K562 (cell line): ENCODE data around the gene DCAF17. TPM values are rescaled to one million over a fixed set of nuclear protein-coding genes. Genes with fewer than 3 reads are reported as not detected.
A peak's percentile ranks its signal among the peaks of the same experiment; 100 is the strongest.

Experiments used
- AFF1 ChIP-seq, 2 experiments: fragments of 450-650 bp; IDR thresholded peaks; 2 replicates each; pipeline ENCODE4 v1.6.1; 2018; ENCODE audit warnings: mild to moderate bottlenecking in 2 of 2, low read depth in 1 of 2; ENCODE audit not compliant: partially characterized antibody in 2 of 2
- AFF4 ChIP-seq: sonication (generic); formaldehyde crosslinking; IDR thresholded peaks from 2 replicates; pipeline ENCODE4 v1.8.0; 2023; ENCODE audit warnings: mild to moderate bottlenecking, missing genetic modification reagents
- CREBBP ChIP-seq: IDR thresholded peaks from one replicate; pipeline ENCODE4 v1.6.1; 2012; ENCODE audit warnings: low read depth, mild to moderate bottlenecking, control low read depth, inconsistent platforms, low read length
- HMGN3 ChIP-seq: IDR thresholded peaks from 2 replicates; pipeline ENCODE4 v1.6.1; 2011; ENCODE audit warnings: borderline replicate concordance, low read depth, mild to moderate bottlenecking, mixed read lengths, low read length; ENCODE audit not compliant: insufficient read length; ENCODE audit errors: extremely low read depth
- MAFK ChIP-seq: IDR thresholded peaks from 2 replicates; pipeline ENCODE4 v1.6.1; 2011; ENCODE audit warnings: low read length, improper control_type of control experiment
- NEUROD1 ChIP-seq: fragments of 150-350 bp; IDR thresholded peaks from 2 replicates; pipeline ENCODE4 v1.6.1; 2014; ENCODE audit warnings: borderline replicate concordance, low read length, low read depth; ENCODE audit not compliant: partially characterized antibody
- NFIC ChIP-seq: fragments of 450-650 bp; IDR thresholded peaks from 2 replicates; pipeline ENCODE4 v1.6.1; 2017; ENCODE audit warnings: mild to moderate bottlenecking, inconsistent platforms
- PBX2 ChIP-seq, 2 experiments: IDR thresholded peaks in 1 of 2; conservative IDR thresholded peaks in 1 of 2; 2 replicates each; pipeline ENCODE4 v1.6.1; 2016; ENCODE audit warnings: low read depth in 2 of 2, mild to moderate bottlenecking in 1 of 2, missing compliant biosample characterization in 1 of 2, missing genetic modification characterization in 1 of 2, moderate library complexity in 1 of 2
- PYGO2 ChIP-seq: fragments of 450-650 bp; IDR thresholded peaks from 2 replicates; pipeline ENCODE4 v1.6.1; 2016; ENCODE audit warnings: mild to moderate bottlenecking, missing genetic modification characterization, moderate library complexity, missing compliant biosample characterization
- SMARCA4 ChIP-seq: fragments of 450-650 bp; IDR thresholded peaks from 2 replicates; pipeline ENCODE4 v1.6.1; 2016
- TCF7 ChIP-seq: sonication (generic); IDR thresholded peaks from 2 replicates; pipeline ENCODE4 v1.6.1; 2016; ENCODE audit warnings: antibody characterized with exemption, borderline replicate concordance
- ZBTB26 ChIP-seq: fragments of 450-650 bp; formaldehyde crosslinking; IDR thresholded peaks from 2 replicates; pipeline ENCODE4 v1.4.0; 2022; ENCODE audit warnings: missing genetic modification characterization
- ZEB2 ChIP-seq: fragments of 450-650 bp; IDR thresholded peaks from 2 replicates; pipeline ENCODE4 v1.6.1; 2016
- ZNF445 ChIP-seq: fragments of 250-450 bp; sonication (Bioruptor Pico); IDR thresholded peaks from 2 replicates; pipeline ENCODE4 v1.4.0; 2020; ENCODE audit warnings: low read depth, mild to moderate bottlenecking, moderate library complexity
- ZNF695 ChIP-seq: fragments of 450-650 bp; formaldehyde crosslinking; IDR thresholded peaks from 2 replicates; pipeline ENCODE4 v1.4.0; 2020; ENCODE audit warnings: mild to moderate bottlenecking, moderate library complexity
- polyA plus RNA-seq, 8 experiments: library from polyadenylated mRNA; depleted of rRNA in 4 of 8; stranded (reverse) in 5 of 8; unstranded in 3 of 8; fragments of >200 nt; fragmentation: Nextera tagmentation in 2 of 8; fragmentation: Illumina TruSeq in 1 of 8; extraction: Ambion mirVana in 2 of 8; extraction: Trizol in 1 of 8; gene quantifications; 2 replicates each; pipeline versions ENCODE4 v1.2.1 to v1.2.3, GENCODE V29; 2011 to 2014; ENCODE audit warnings: inconsistent platforms in 1 of 8, missing spikeins in 1 of 8
- total RNA-seq, 7 experiments: library from RNA; depleted of rRNA in 6 of 7; stranded (reverse); fragments of >200 nt in 6 of 7; fragmentation: Illumina TruSeq in 2 of 7; extraction: Trizol in 2 of 7; gene quantifications; 2 replicates each; pipeline versions ENCODE4 v1.2.1 to v1.2.3, GENCODE V29; 2011 to 2021; ENCODE audit warnings: low replicate concordance in 1 of 7

The DCAF17 gene
- total and polyA plus RNA-seq, 9 of the 15 experiments (the other 6 are each of a cell fraction or from before 2014, with no cell fraction given): 10.0 to 38.5 (median 27.1) TPM

- TF ChIP-seq ZEB2 (peak; percentile 76; the same call in 1 of the 2 replicates), SMARCA4 (peak; percentile 58; the same call in 1 of the 2 replicates), NEUROD1 (peak; percentile 48), ZNF695 (CRISPR knock-in tag) (no peak), PYGO2 (tag) (no peak), AFF4 (CRISPR knock-in tag) (peak; percentile 93; the same call in 1 of the 2 replicates), ZBTB26 (no peak), HMGN3 (no peak), NFIC (peak; percentile 71), AFF1 (IDR thresholded peaks at IDR 0.05; ENCODE audit: low read depth in 1 of 2, partially characterized antibody in 2 of 2) (no peak), MAFK (no peak), PBX2 (CRISPR knock-in tag; IDR thresholded peaks at IDR 0.05; ENCODE audit: low read depth) (no peak), PBX2 (tag; conservative IDR thresholded peaks at IDR 0.05; ENCODE audit: low read depth) (no peak), TCF7 (peak; percentile 71; the same call in 1 of the 2 replicates), ZNF445 (CRISPR knock-in tag) (no peak), CREBBP (no peak)
These were observed 338 bp upstream of the DCAF17 start, which contains the start of gene METTL8 (continued) for GRCh38 chr2:171433763-171434012.
